HepG2 (cell line): ENCODE results near the gene DCUN1D2. TPM values are rescaled to one million over a fixed set of nuclear protein-coding genes. Genes with fewer than 3 reads are reported as not detected.

ENCODE experiments used
- BORCS8-MEF2B ChIP-seq: sonication (generic); formaldehyde crosslinking; IDR thresholded peaks from 2 replicates; pipeline ENCODE4 v1.8.0; 2022; ENCODE audit warnings: mild to moderate bottlenecking, missing genetic modification reagents
- BRF2 ChIP-seq: sonication (generic); formaldehyde crosslinking; IDR thresholded peaks from 2 replicates; pipeline ENCODE4 v1.8.1; 2022; ENCODE audit warnings: mild to moderate bottlenecking, missing genetic modification reagents
- CBX2 ChIP-seq, 2 experiments: fragments of 200-600 bp in 1 of 2; sonication (generic); formaldehyde crosslinking in 1 of 2; IDR thresholded peaks; 2 replicates each; pipeline versions ENCODE4 v1.7.0 to v1.8.1; 2018 to 2022; ENCODE audit warnings: low read depth in 2 of 2, low read length in 1 of 2, mild to moderate bottlenecking in 1 of 2, missing genetic modification reagents in 1 of 2
- CHCHD3 ChIP-seq: sonication (generic); formaldehyde crosslinking; IDR thresholded peaks from 2 replicates; pipeline ENCODE4 v1.8.0; 2022; ENCODE audit warnings: mild to moderate bottlenecking, missing genetic modification reagents, moderate library complexity
- CSRNP2 ChIP-seq: sonication (generic); formaldehyde crosslinking; conservative IDR thresholded peaks from 2 replicates; pipeline ENCODE4 v1.8.0; 2022; ENCODE audit warnings: low read depth, missing genetic modification reagents
- E2F5 ChIP-seq: sonication (generic); formaldehyde crosslinking; conservative IDR thresholded peaks from 2 replicates; pipeline ENCODE4 v1.4.0; 2020; ENCODE audit warnings: missing genetic modification reagents
- FOXM1 ChIP-seq: sonication (generic); formaldehyde crosslinking; IDR thresholded peaks from 2 replicates; pipeline ENCODE4 v1.5.0; 2020; ENCODE audit warnings: missing genetic modification reagents
- IRF9 ChIP-seq: sonication (generic); formaldehyde crosslinking; IDR thresholded peaks from 2 replicates; pipeline ENCODE4 v1.8.0; 2022; ENCODE audit warnings: missing genetic modification reagents, mild to moderate bottlenecking, borderline replicate concordance
- NFKBIZ ChIP-seq: IDR thresholded peaks from 2 replicates; pipeline ENCODE4 v1.6.1; 2018; ENCODE audit warnings: missing genetic modification reagents, missing compliant biosample characterization
- NKX3-1 ChIP-seq: sonication (generic); formaldehyde crosslinking; IDR thresholded peaks from 2 replicates; pipeline ENCODE4 v1.5.0; 2020; ENCODE audit warnings: missing genetic modification reagents
- PAF1 ChIP-seq: IDR thresholded peaks from 2 replicates; pipeline ENCODE4 v1.6.1; 2016; ENCODE audit warnings: missing genetic modification reagents, missing compliant biosample characterization
- PCBP2 ChIP-seq: fragments of 200-400 bp; formaldehyde crosslinking; optimal IDR thresholded peaks from 2 replicates; pipeline ENCODE3; 2018; ENCODE audit warnings: low read length, low read depth; ENCODE audit not compliant: poor library complexity, severe bottlenecking
- PITX1 ChIP-seq: sonication (generic); formaldehyde crosslinking; IDR thresholded peaks from 2 replicates; pipeline ENCODE4 v1.5.1; 2020; ENCODE audit warnings: mild to moderate bottlenecking, missing genetic modification reagents
- POLR2AphosphoS2 ChIP-seq: IDR thresholded peaks from 2 replicates; pipeline ENCODE4 v1.6.1; 2011; ENCODE audit warnings: low read depth, low read length, improper control_type of control experiment
- RCOR2 ChIP-seq: IDR thresholded peaks from 2 replicates; pipeline ENCODE4 v1.6.1; 2016; ENCODE audit warnings: missing biosample characterization, missing genetic modification reagents
- RELA ChIP-seq: sonication (generic); formaldehyde crosslinking; IDR thresholded peaks from 2 replicates; pipeline ENCODE4 v1.4.0; 2020; ENCODE audit warnings: missing genetic modification reagents
- SAFB2 ChIP-seq: sonication (generic); formaldehyde crosslinking; IDR thresholded peaks from 2 replicates; pipeline ENCODE4 v1.5.1; 2020; ENCODE audit warnings: missing genetic modification reagents, low read depth, mild to moderate bottlenecking, borderline replicate concordance
- TMF1 ChIP-seq: sonication (generic); formaldehyde crosslinking; IDR thresholded peaks from 2 replicates; pipeline ENCODE4 v1.8.1; 2022; ENCODE audit warnings: low read depth, missing genetic modification reagents
- ZNF17 ChIP-seq: sonication (generic); formaldehyde crosslinking; IDR thresholded peaks from 2 replicates; pipeline ENCODE4 v1.5.0; 2020; ENCODE audit warnings: mild to moderate bottlenecking, missing genetic modification reagents
- ZNF512B ChIP-seq: sonication (generic); formaldehyde crosslinking; IDR thresholded peaks from 2 replicates; pipeline ENCODE4 v1.5.1; 2020; ENCODE audit warnings: missing genetic modification reagents, mild to moderate bottlenecking, borderline replicate concordance
- ZNF614 ChIP-seq: IDR thresholded peaks from 2 replicates; pipeline ENCODE4 v1.6.1; 2018; ENCODE audit warnings: missing biosample characterization, missing genetic modification reagents, inconsistent platforms, borderline replicate concordance
- ZNF616 ChIP-seq: sonication (generic); formaldehyde crosslinking; IDR thresholded peaks from 2 replicates; pipeline ENCODE4 v1.5.0; 2020; ENCODE audit warnings: low read depth, mild to moderate bottlenecking, missing genetic modification reagents
- ZNF782 ChIP-seq: sonication (generic); formaldehyde crosslinking; IDR thresholded peaks from 2 replicates; pipeline ENCODE4 v1.4.0; 2020; ENCODE audit warnings: missing genetic modification reagents, mild to moderate bottlenecking, borderline replicate concordance
- polyA plus RNA-seq, 8 experiments: library from polyadenylated mRNA; depleted of rRNA in 3 of 8; stranded (reverse) in 7 of 8; unstranded in 1 of 8; fragments of >200 nt; fragmentation: Illumina TruSeq in 4 of 8; extraction: Trizol in 4 of 8; gene quantifications; 2 replicates each; pipeline versions ENCODE4 v1.2.1 to v1.2.3, GENCODE V29; 2011 to 2016; ENCODE audit warnings: low read depth in 4 of 8, missing spikeins in 1 of 8, mixed read lengths in 1 of 8; ENCODE audit not compliant: insufficient read depth in 1 of 8
- total RNA-seq, 5 experiments: library from RNA; depleted of rRNA; stranded (reverse); fragments of >200 nt; fragmentation: Illumina TruSeq; extraction: Trizol; gene quantifications; 2 replicates each; pipeline ENCODE4 v1.2.3, GENCODE V29; 2016; ENCODE audit warnings: low read depth in 1 of 5

DCUN1D2 gene
- total and polyA plus RNA-seq, 2 of the 13 experiments (the other 11 are each of a cell fraction or from before 2014, with no cell fraction given): 9.1 to 9.6 TPM

- peak; percentile 43; the same call in 1 of the 2 replicates for TF ChIP-seq SAFB2
- no peak for TF ChIP-seq ZNF782 (CRISPR knock-in tag)
- peak; percentile 50; the same call in 1 of the 2 replicates for TF ChIP-seq NFKBIZ
- TF ChIP-seq CBX2 (IDR thresholded peaks at IDR 0.05; ENCODE audit: low read depth, low read length): no peak
- TF ChIP-seq CBX2 (CRISPR knock-in tag; IDR thresholded peaks at IDR 0.05; ENCODE audit: low read depth): no peak
- TF ChIP-seq NKX3-1 (CRISPR knock-in tag): no peak
- no peak for TF ChIP-seq ZNF616
- TF ChIP-seq IRF9 (CRISPR knock-in tag): peak; percentile 86; the same call in 1 of the 2 replicates
- no peak for TF ChIP-seq PCBP2
- no peak for TF ChIP-seq PAF1
- TF ChIP-seq TMF1: no peak
- no peak for TF ChIP-seq ZNF512B (CRISPR knock-in tag)
- no peak for TF ChIP-seq FOXM1 (CRISPR knock-in tag)
- TF ChIP-seq RCOR2: peak; percentile 90
- TF ChIP-seq BRF2 (CRISPR knock-in tag): 0 out of 2 replicates have a peak, but pooled peaks have one; percentile 58
- TF ChIP-seq CHCHD3 (CRISPR knock-in tag): no peak
- no peak for TF ChIP-seq ZNF17 (CRISPR knock-in tag)
- peak; percentile 60; the same call in 1 of the 2 replicates for TF ChIP-seq BORCS8-MEF2B (CRISPR knock-in tag)
- TF ChIP-seq CSRNP2 (CRISPR knock-in tag): no peak
- no peak for TF ChIP-seq E2F5 (CRISPR knock-in tag)
- TF ChIP-seq POLR2AphosphoS2: no peak
- TF ChIP-seq ZNF614 (CRISPR knock-in tag): peak; percentile 28; the same call in 1 of the 2 replicates
- no peak for TF ChIP-seq PITX1
- no peak for TF ChIP-seq RELA
Observed at GRCh38 chr13:113437408-113438010, 53.0 kb downstream of the DCUN1D2 start (continued).
